GM12878 (cell line): ENCODE data around the gene GAL. TPM values are rescaled to one million over a fixed set of nuclear protein-coding genes. Genes with fewer than 3 reads are reported as not detected.

Experiments used
- ATAC-seq: fragments of 200-7000 bp; cut with Tn5 transposase; 3 replicates; pipeline ENCODE4 v1.9.1; 2020; ENCODE audit warnings: mild to moderate bottlenecking, moderate library complexity
- BruUV-seq: library from RNA; stranded (reverse); fragments of 400-500 nt; replicated peaks from 2 replicates; lab custom pipeline; 2021; lab: Mats Ljungman, UMichigan
- CTCF ChIA-PET: fragments of 300-600 bp; sonication (Branson Sonifier 250); formaldehyde crosslinking; extraction: SDS; loops from one replicate; lab custom pipeline; 2021; ENCODE audit warnings: inconsistent platforms; lab: Yijun Ruan, JAX
- POLR2A ChIA-PET: fragments of 350-600 bp; formaldehyde crosslinking; extraction: SDS; loops from one replicate; lab custom pipeline; 2021; ENCODE audit warnings: inconsistent platforms; lab: Charles Lee
- RAD21 ChIA-PET: fragments of 300-600 bp; sonication (Branson Sonifier 250); formaldehyde crosslinking; loops from one replicate; lab custom pipeline; 2023; ENCODE audit warnings: antibody characterized with exemption; ENCODE audit not compliant: unreplicated experiment; lab: Charles Lee
- SMC1A ChIA-PET: fragments of 300-600 bp; sonication (Branson Sonifier 250); formaldehyde crosslinking; loops from one replicate; lab custom pipeline; 2023; ENCODE audit not compliant: unreplicated experiment, uncharacterized antibody; lab: Charles Lee
- DNase-seq: peaks from one replicate; pipeline ENCODE4 v3.0.0-alpha.2; 2011; ENCODE audit warnings: low read depth, low spot score
- FAIRE-seq: peaks from 3 replicates; lab custom pipeline; 2011; peaks lifted over from hg19 to GRCh38; lab: Jason Lieb, UNC
- H2AFZ ChIP-seq: 2 replicates; pipeline ENCODE4 v1.6.0; 2011; ENCODE audit warnings: low read depth, low read length, control low read depth; ENCODE audit not compliant: control insufficient read depth
- H3K27ac ChIP-seq: 2 replicates; pipeline ENCODE4 v1.5.1; 2011; ENCODE audit warnings: control low read depth; ENCODE audit not compliant: control insufficient read depth, insufficient read depth
- H3K27me3 ChIP-seq, 2 experiments: replicated peaks in 1 of 2; 2 replicates each; pipeline versions ENCODE4 v1.6.0 to v1.6.1; 2011; ENCODE audit warnings: low read length in 1 of 2; ENCODE audit not compliant: control insufficient read depth in 2 of 2, insufficient read depth in 2 of 2
- H3K36me3 ChIP-seq, 2 experiments: 2 replicates each; pipeline ENCODE4 v1.5.1; 2011; ENCODE audit warnings: low read length in 1 of 2; ENCODE audit not compliant: control insufficient read depth in 2 of 2, insufficient read depth in 2 of 2
- H3K4me1 ChIP-seq: 2 replicates; pipeline ENCODE4 v1.6.1; 2011; ENCODE audit warnings: mild to moderate bottlenecking, low read length, moderate library complexity, mixed read lengths; ENCODE audit not compliant: control insufficient read depth, insufficient read depth
- H3K4me2 ChIP-seq: 2 replicates; pipeline ENCODE4 v1.6.0; 2011; ENCODE audit warnings: control low read depth; ENCODE audit not compliant: control insufficient read depth, insufficient read depth
- H3K4me3 ChIP-seq: fragments of 200-600 bp; sonication (generic); 2 replicates; pipeline ENCODE4 v1.5.1; 2016
- H3K79me2 ChIP-seq: 2 replicates; pipeline ENCODE4 v1.6.0; 2011; ENCODE audit warnings: low read length; ENCODE audit not compliant: control insufficient read depth, insufficient read depth
- H3K9ac ChIP-seq: 2 replicates; pipeline ENCODE4 v1.8.0; 2011; ENCODE audit warnings: low read length, control low read depth, mixed read lengths; ENCODE audit not compliant: control insufficient read depth, insufficient read depth
- H3K9me3 ChIP-seq: replicated peaks from 3 replicates; pipeline ENCODE4 v1.5.1; 2011; ENCODE audit warnings: mild to moderate bottlenecking, low read length; ENCODE audit not compliant: control insufficient read depth, insufficient read depth
- H4K20me1 ChIP-seq: 2 replicates; pipeline ENCODE4 v1.6.0; 2011; ENCODE audit not compliant: control insufficient read depth, insufficient read depth
- ASH2L ChIP-seq: fragments of 300-600, 200-600 bp; sonication (generic); IDR thresholded peaks from 2 replicates; pipeline ENCODE4 v1.6.1; 2017; ENCODE audit warnings: low read depth, mild to moderate bottlenecking, borderline replicate concordance
- BMI1 ChIP-seq: fragments of 450-650 bp; IDR thresholded peaks from 2 replicates; pipeline ENCODE4 v1.6.1; 2016; ENCODE audit warnings: mild to moderate bottlenecking, moderate library complexity, borderline replicate concordance
- ESRRA ChIP-seq: IDR thresholded peaks from 2 replicates; pipeline ENCODE4 v1.6.1; 2012; ENCODE audit warnings: mild to moderate bottlenecking, low read length, improper control_type of control experiment
- HCFC1 ChIP-seq: fragments of 150-350 bp; IDR thresholded peaks from 2 replicates; pipeline ENCODE4 v1.6.1; 2014; ENCODE audit warnings: low read length
- MLLT1 ChIP-seq: fragments of 450-650 bp; IDR thresholded peaks from 2 replicates; pipeline ENCODE4 v1.6.1; 2016; ENCODE audit warnings: mild to moderate bottlenecking
- NFYB ChIP-seq: IDR thresholded peaks from 2 replicates; pipeline ENCODE4 v1.6.1; 2011; ENCODE audit warnings: low read depth, mild to moderate bottlenecking, low read length, improper control_type of control experiment, moderate library complexity; ENCODE audit not compliant: insufficient read depth
- NR2F1 ChIP-seq: fragments of 450-650 bp; conservative IDR thresholded peaks from 2 replicates; pipeline ENCODE4 v1.6.1; 2017; ENCODE audit warnings: mild to moderate bottlenecking
- PRDM15 ChIP-seq: fragments of 450-650 bp; formaldehyde crosslinking; IDR thresholded peaks from 2 replicates; pipeline ENCODE4 v1.4.0; 2020; ENCODE audit warnings: mild to moderate bottlenecking, moderate library complexity
- RAD21 ChIP-seq: IDR thresholded peaks from 2 replicates; pipeline ENCODE4 v1.6.1; 2011; ENCODE audit warnings: mild to moderate bottlenecking, low read depth, low read length, moderate library complexity; ENCODE audit not compliant: insufficient read depth
- RCOR1 ChIP-seq: conservative IDR thresholded peaks from 2 replicates; pipeline ENCODE4 v1.6.1; 2012; ENCODE audit warnings: low read depth, low read length, improper control_type of control experiment
- STAT1 ChIP-seq: fragments of 450-650 bp; conservative IDR thresholded peaks from 2 replicates; pipeline ENCODE4 v1.6.1; 2014; ENCODE audit warnings: antibody characterized with exemption, mild to moderate bottlenecking
- STAT3 ChIP-seq: IDR thresholded peaks from 2 replicates; pipeline ENCODE4 v1.6.1; 2011; ENCODE audit warnings: low read depth, low read length, improper control_type of control experiment
- TAF1 ChIP-seq: IDR thresholded peaks from 2 replicates; pipeline ENCODE4 v1.6.1; 2011; ENCODE audit warnings: mild to moderate bottlenecking, low read depth, low read length, borderline replicate concordance
- ZZZ3 ChIP-seq: IDR thresholded peaks from 2 replicates; pipeline ENCODE4 v1.6.1; 2011; ENCODE audit warnings: low read depth; ENCODE audit not compliant: control insufficient read depth, insufficient read length
- WGBS: methylation state at CpG from one replicate; pipeline ENCODE4 v1.1.6; 2016; ENCODE audit warnings: low lambda C conversion rate; ENCODE audit not compliant: insufficient replicate concordance, insufficient coverage; ENCODE audit errors: missing lambda C conversion rate; 5-methylcytosine and 5-hydroxymethylcytosine counted together
- in situ Hi-C: fragments of 300-500 bp; cut with MboI; formaldehyde crosslinking; loops from 9 replicates; pipeline ENCODE4 v1.14.3; 2018; ENCODE audit warnings: mixed read lengths
- intact Hi-C: fragments of 100-400 bp; cut with micrococcal nuclease; formaldehyde crosslinking; loops from one replicate; pipeline ENCODE4 v1.14.2; 2022; ENCODE audit not compliant: unreplicated experiment
- polyA plus RNA-seq, 11 experiments: library from polyadenylated mRNA; depleted of rRNA in 4 of 11; unstranded in 6 of 11; stranded (reverse) in 5 of 11; fragments of >200 nt; fragmentation: Nextera tagmentation in 4 of 11; fragmentation: Illumina TruSeq in 1 of 11; extraction: Ambion mirVana in 4 of 11; extraction: Trizol in 1 of 11; gene quantifications; 1 replicate in 1 of 11; 2 replicates in 10 of 11; pipeline versions ENCODE4 v1.2.1 to v1.2.3, GENCODE V29; 2011 to 2016; ENCODE audit warnings: inconsistent platforms in 2 of 11, missing spikeins in 2 of 11, low read depth in 1 of 11
- total RNA-seq, 4 experiments: library from RNA; depleted of rRNA in 3 of 4; stranded (reverse); fragments of >200 nt in 3 of 4; fragmentation: Illumina TruSeq in 1 of 4; extraction: Trizol in 1 of 4; gene quantifications; 2 replicates each; pipeline versions ENCODE4 v1.2.1 to v1.2.3, GENCODE V29; 2013 to 2021

GAL gene
- total and polyA plus RNA-seq, 10 of the 15 experiments (the other 5 are each of a cell fraction or from before 2014, with no cell fraction given): 0.35 TPM; not detected in 9

GRCh38 chr11:68686486-68686885 lies 2.1 kb downstream of the GAL start:
- no peak overlapping the region for H3K27ac ChIP-seq
- no peaks in the 10 kb centered on the region for H3K9me3 ChIP-seq
- H3K36me3 ChIP-seq: no peaks in the 10 kb centered on the region
- WGBS: 52% methylated on average over 12 of the region's 12 CpGs
- ChIA-PET SMC1A (no interaction called here), POLR2A (interaction anchor here (0.6 kb wide), 1 partner anchor 20 kb away, joined by 7 read pairs; no protein-coding TSS in a partner anchor), CTCF (no interaction called here)
- H3K79me2 ChIP-seq: no peaks in the 10 kb centered on the region
- no peaks in the 10 kb centered on the region for H3K4me1 ChIP-seq
- intact Hi-C loops: no loop called here
- no peak overlapping the region for H3K9ac ChIP-seq
- no peak overlapping the region for H3K4me3 ChIP-seq
- H3K4me2 ChIP-seq: no peak overlapping the region
- peaks cover 11 to 24% of the 10 kb centered on the region in 2 experiments for H3K27me3 ChIP-seq
- FAIRE-seq (no peak), DNase-seq (no peak), ATAC-seq (no peak)
- H2AFZ ChIP-seq: no peak overlapping the region
- no TSS peak for BruUV-seq
- TF ChIP-seq TAF1 (no peak), RAD21 (no peak)
- TF ChIP-seq, all 136 proteins: peak for 0
- no peaks in the 10 kb centered on the region for H4K20me1 ChIP-seq
- RAD21 ChIA-PET: no interaction called here
- in situ Hi-C loops: no loop called here

GRCh38 chr11:68687311-68687710 lies 3.0 kb downstream of the GAL start:
- no peak overlapping the region for H3K27ac ChIP-seq
- peaks cover 11 to 24% of the 10 kb centered on the region in 2 experiments for H3K27me3 ChIP-seq
- WGBS: 13% methylated on average over 9 of the region's 9 CpGs
- no peak overlapping the region for H3K4me3 ChIP-seq
- no peaks in the 10 kb centered on the region for H3K9me3 ChIP-seq
- ChIA-PET POLR2A (no interaction called here), SMC1A (no interaction called here), RAD21 (no interaction called here), CTCF (no interaction called here)
- no peak overlapping the region for H3K4me2 ChIP-seq
- TF ChIP-seq ZZZ3: no peak
- TF ChIP-seq MLLT1: no peak
- TF ChIP-seq PRDM15 (CRISPR knock-in tag): no peak
- TF ChIP-seq NFYB: no peak
- no peak for TF ChIP-seq RCOR1
- no peak for TF ChIP-seq STAT1
- TF ChIP-seq BMI1: no peak
- no peak for TF ChIP-seq ESRRA
- no peak for TF ChIP-seq NR2F1
- TF ChIP-seq ASH2L: no peak
- TF ChIP-seq STAT3: no peak
- TF ChIP-seq HCFC1: no peak
- no peak for DNase-seq
- no peak overlapping the region for H2AFZ ChIP-seq
- no peaks in the 10 kb centered on the region for H3K4me1 ChIP-seq
- in situ Hi-C loops: no loop called here
- H3K9ac ChIP-seq: no peak overlapping the region
- no peak for FAIRE-seq
- no peaks in the 10 kb centered on the region for H3K36me3 ChIP-seq
- intact Hi-C loops: no loop called here
- no TSS peak for BruUV-seq
- H4K20me1 ChIP-seq: no peaks in the 10 kb centered on the region
- ATAC-seq: no peak
- H3K79me2 ChIP-seq: no peaks in the 10 kb centered on the region
